Measurements from ENCODE around the gene SLIT3. TPM values are rescaled to one million over a fixed set of nuclear protein-coding genes. Genes with fewer than 3 reads are reported as not detected.

The SLIT3 gene
- total RNA-seq, 3 donors from 2014 or later (not counting 1 experiment from before 2014, with no cell fraction given) = 0.34 to 0.80 TPM; not detected in 1

DNA sequence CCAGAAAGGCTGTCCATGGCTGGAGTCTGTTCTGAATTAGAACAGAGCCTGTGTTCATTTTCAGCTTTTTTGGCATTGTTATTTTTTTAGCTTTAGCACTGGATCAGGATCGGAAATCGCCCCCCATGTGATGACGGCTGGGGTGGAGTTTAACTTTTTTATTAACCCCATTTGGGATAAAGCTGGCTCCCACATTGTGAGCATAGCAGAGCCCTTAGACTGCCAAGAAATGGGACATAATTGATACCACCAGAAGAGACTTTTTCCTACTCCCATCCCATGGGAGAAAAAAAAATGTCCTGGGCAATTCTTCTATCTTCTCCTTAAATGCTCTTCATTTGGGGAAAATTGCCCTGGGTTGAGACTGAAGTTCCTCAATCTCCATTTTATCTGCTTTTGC is 52.4 kb downstream of the SLIT3 start:
- peaks cover 0 to 2% of the 10 kb centered on the region in 2 donors for H3K9me3 Mint-ChIP-seq
- H3K27ac Mint-ChIP-seq = no peak overlapping the region
- H3K9me3 ChIP-seq (ENCODE audit: control insufficient read depth, insufficient read depth, low read length) = no peaks in the 10 kb centered on the region
- intact Hi-C loops (cut with micrococcal nuclease) = no loop called here
- H3K36me3 Mint-ChIP-seq = no peaks in the 10 kb centered on the region
- no peak for ATAC-seq
- H3K4me1 ChIP-seq (ENCODE audit: control insufficient read depth, insufficient read depth, low read length) = no peaks in the 10 kb centered on the region
- H3K27me3 ChIP-seq (ENCODE audit: control insufficient read depth, insufficient read depth, low read length) = no peaks in the 10 kb centered on the region
- DNase-seq = no peak
- WGBS (ENCODE audit: insufficient coverage) = 90% methylated on average over 3 of the region's 3 CpGs
- no peak overlapping the region for H3K27ac ChIP-seq (ENCODE audit: low read length)
- no peaks in the 10 kb centered on the region for H3K4me1 Mint-ChIP-seq
- no peak overlapping the region for H3K4me3 ChIP-seq (ENCODE audit: low read length)
- no peak overlapping the region for H3K4me3 Mint-ChIP-seq
- H3K36me3 ChIP-seq (ENCODE audit: control insufficient read depth, insufficient read depth, low read length) = no peaks in the 10 kb centered on the region
- TF ChIP-seq CTCF (IDR thresholded peaks at IDR 0.05) = no peak
- peaks cover 0 to 12% of the 10 kb centered on the region in 2 donors for H3K27me3 Mint-ChIP-seq (ENCODE audit: low read depth in 2 of 2)

GRCh38 chr5:169244812-169245211 is 56.1 kb downstream of the SLIT3 start:
- no peak for TF ChIP-seq CTCF (IDR thresholded peaks at IDR 0.05)
- Mint-ChIP-seq H3K9me3 (peaks cover 3 to 10% of the 10 kb centered on the region in 2 donors), H3K27me3 (ENCODE audit: low read depth in 2 of 2) (peaks cover 3 to 25% of the 10 kb centered on the region in 2 donors), H3K36me3 (peaks cover 6% of the 10 kb centered on the region), H3K4me3 (no peak overlapping the region), H3K27ac (no peak overlapping the region), H3K4me1 (no peaks in the 10 kb centered on the region)
- intact Hi-C loops (cut with micrococcal nuclease) = no loop called here
- ATAC-seq = no peak
- DNase-seq = no peak
- Histone ChIP-seq H3K4me1 (ENCODE audit: control insufficient read depth, insufficient read depth, low read length) (no peaks in the 10 kb centered on the region), H3K27ac (ENCODE audit: low read length) (no peak overlapping the region), H3K9me3 (ENCODE audit: control insufficient read depth, insufficient read depth, low read length) (no peaks in the 10 kb centered on the region), H3K27me3 (ENCODE audit: control insufficient read depth, insufficient read depth, low read length) (no peaks in the 10 kb centered on the region), H3K4me3 (ENCODE audit: low read length) (no peak overlapping the region), H3K36me3 (ENCODE audit: control insufficient read depth, insufficient read depth, low read length) (no peaks in the 10 kb centered on the region)
- 85% methylated on average over 3 of the region's 3 CpGs for WGBS (ENCODE audit: insufficient coverage)

GRCh38 chr5:169243651-169244422 is 57.1 kb downstream of the SLIT3 start:
- H3K9me3 Mint-ChIP-seq = peaks cover 3 to 10% of the 10 kb centered on the region in 2 donors
- Histone ChIP-seq H3K36me3 (ENCODE audit: control insufficient read depth, insufficient read depth, low read length) (no peaks in the 10 kb centered on the region), H3K27ac (ENCODE audit: low read length) (no peak overlapping the region), H3K4me1 (ENCODE audit: control insufficient read depth, insufficient read depth, low read length) (no peaks in the 10 kb centered on the region), H3K27me3 (ENCODE audit: control insufficient read depth, insufficient read depth, low read length) (no peaks in the 10 kb centered on the region), H3K4me3 (ENCODE audit: low read length) (no peak overlapping the region), H3K9me3 (ENCODE audit: control insufficient read depth, insufficient read depth, low read length) (no peaks in the 10 kb centered on the region)
- H3K4me3 Mint-ChIP-seq = no peak overlapping the region
- H3K27me3 Mint-ChIP-seq (ENCODE audit: low read depth in 2 of 2) = peaks cover 3 to 25% of the 10 kb centered on the region in 2 donors
- no peak for TF ChIP-seq CTCF (IDR thresholded peaks at IDR 0.05)
- H3K27ac Mint-ChIP-seq = no peak overlapping the region
- H3K36me3 Mint-ChIP-seq = peaks cover 6% of the 10 kb centered on the region
- DNase-seq = no peak
- H3K4me1 Mint-ChIP-seq = no peaks in the 10 kb centered on the region
- intact Hi-C loops (cut with micrococcal nuclease) = no loop called here
- WGBS (ENCODE audit: insufficient coverage) = 91% methylated on average over 10 of the region's 10 CpGs
- no peak for ATAC-seq

- Histone ChIP-seq H3K4me3 (ENCODE audit: low read length) (no peak overlapping the region), H3K9me3 (ENCODE audit: control insufficient read depth, insufficient read depth, low read length) (no peaks in the 10 kb centered on the region), H3K36me3 (ENCODE audit: control insufficient read depth, insufficient read depth, low read length) (no peaks in the 10 kb centered on the region), H3K27me3 (ENCODE audit: control insufficient read depth, insufficient read depth, low read length) (no peaks in the 10 kb centered on the region), H3K4me1 (ENCODE audit: control insufficient read depth, insufficient read depth, low read length) (no peaks in the 10 kb centered on the region), H3K27ac (ENCODE audit: low read length) (no peak overlapping the region)
- Mint-ChIP-seq H3K36me3 (peaks cover 6% of the 10 kb centered on the region), H3K9me3 (peaks cover 3 to 10% of the 10 kb centered on the region in 2 donors), H3K4me3 (no peak overlapping the region), H3K27ac (no peak overlapping the region), H3K27me3 (ENCODE audit: low read depth in 2 of 2) (peaks cover 3 to 25% of the 10 kb centered on the region in 2 donors), H3K4me1 (no peaks in the 10 kb centered on the region)
- intact Hi-C loops (cut with micrococcal nuclease) = no loop called here
- ATAC-seq (no peak), DNase-seq (no peak)
- TF ChIP-seq CTCF (IDR thresholded peaks at IDR 0.05) = no peak
- WGBS (ENCODE audit: insufficient coverage) = 94% methylated on average over 2 of the region's 2 CpGs
Observed at GRCh38 chr5:169242849-169243186, 58.1 kb downstream of the SLIT3 start.

All from natural killer cell (primary cell).